Karpas-422 (cell line): Measurements from ENCODE around the gene KCNQ1. TPM values are rescaled to one million over a fixed set of nuclear protein-coding genes. Genes with fewer than 3 reads are reported as not detected.
"Not testable (repeated sequence)": the region's sequence is repeated elsewhere in the genome, so short reads cannot be mapped to it uniquely, and the experiment has no call there.

ENCODE experiments used
- DNase-seq: peaks from one replicate; pipeline ENCODE4 v3.0.0-alpha.2; 2015
- H2AFZ ChIP-seq: fragments of 200-600 bp; sonication (generic); 2 replicates; pipeline ENCODE4 v1.6.1; 2014; ENCODE audit warnings: antibody characterized with exemption, low read length, mixed read lengths
- H3K27ac ChIP-seq: fragments of 200-600 bp; sonication (generic); 2 replicates; pipeline ENCODE4 v1.5.1; 2014; ENCODE audit warnings: mild to moderate bottlenecking, low read length, moderate library complexity
- H3K27me3 ChIP-seq: fragments of 200-600 bp; sonication (generic); 2 replicates; pipeline ENCODE4 v1.6.1; 2014; ENCODE audit warnings: low read length, mixed read lengths
- H3K36me3 ChIP-seq: fragments of 200-600 bp; sonication (generic); 2 replicates; pipeline ENCODE4 v1.6.1; 2014; ENCODE audit warnings: low read length, mixed read lengths; ENCODE audit not compliant: insufficient read depth
- H3K4me1 ChIP-seq: fragments of 200-600 bp; sonication (generic); 2 replicates; pipeline ENCODE4 v1.6.1; 2014; ENCODE audit warnings: mild to moderate bottlenecking, low read length, mixed read lengths
- H3K4me2 ChIP-seq: fragments of 200-600 bp; sonication (generic); 2 replicates; pipeline ENCODE4 v1.6.1; 2014; ENCODE audit warnings: low read length, low read depth, mild to moderate bottlenecking; ENCODE audit not compliant: poor library complexity, severe bottlenecking
- H3K4me3 ChIP-seq: fragments of 200-600 bp; sonication (generic); 2 replicates; pipeline ENCODE4 v1.5.1; 2014; ENCODE audit warnings: mild to moderate bottlenecking, antibody characterized with exemption, low read length, mixed read lengths
- H3K79me2 ChIP-seq: fragments of 200-600 bp; sonication (generic); 2 replicates; pipeline ENCODE4 v1.6.1; 2014; ENCODE audit warnings: mild to moderate bottlenecking, low read length, mixed read lengths
- H3K9ac ChIP-seq: fragments of 200-600 bp; sonication (generic); 2 replicates; pipeline ENCODE4 v1.6.0; 2014; ENCODE audit warnings: low read length
- H3K9me2 ChIP-seq: fragments of 200-600 bp; sonication (generic), shearing (Covaris generic); replicated peaks from 2 replicates; pipeline ENCODE4 v1.6.0; 2014; ENCODE audit warnings: mild to moderate bottlenecking, low read length, moderate library complexity; ENCODE audit not compliant: insufficient read depth
- H3K9me3 ChIP-seq: fragments of 300-700, 200-600 bp; sonication (generic); 2 replicates; pipeline ENCODE4 v1.6.1; 2014; ENCODE audit warnings: low read length, mixed read lengths
- H4K20me1 ChIP-seq: fragments of 200-600 bp; sonication (generic); 2 replicates; pipeline ENCODE4 v1.6.1; 2014; ENCODE audit warnings: mild to moderate bottlenecking, antibody characterized with exemption, low read length, low read depth; ENCODE audit not compliant: insufficient read depth
- total RNA-seq: library from RNA; depleted of rRNA; stranded (reverse); fragments of >200 nt; shearing (Covaris generic); gene quantifications from 2 replicates; pipeline ENCODE4 v1.2.3, GENCODE V29; 2014; ENCODE audit warnings: low replicate concordance

The KCNQ1 gene
- total RNA-seq, 1 experiment from 2014 or later, result not detected

- Histone ChIP-seq H3K79me2 (no peaks in the 10 kb centered on the region), H3K4me3 (no peak overlapping the region), H3K27ac (no peak overlapping the region), H3K9me2 (no peaks in the 10 kb centered on the region), H3K27me3 (peaks cover 4% of the 10 kb centered on the region; the same call in 1 of the 2 replicates), H4K20me1 (no peaks in the 10 kb centered on the region), H3K9ac (no peak overlapping the region), H3K4me2 (no peak overlapping the region), H3K36me3 (no peaks in the 10 kb centered on the region; the same call in 1 of the 2 replicates), H3K4me1 (no peaks in the 10 kb centered on the region), H3K9me3 (peaks cover 17% of the 10 kb centered on the region), H2AFZ (no peak overlapping the region)
- no peak for DNase-seq
These were observed 44.3 kb downstream of the KCNQ1 start for GRCh38 chr11:2489083-2489482.

GRCh38 chr11:2497951-2498350 is 53.1 kb downstream of the KCNQ1 start:
- H3K9me2 ChIP-seq, H4K20me1 ChIP-seq, H3K4me1 ChIP-seq: not testable (repeated sequence)

GRCh38 chr11:2498750-2499149 is 53.9 kb downstream of the KCNQ1 start:
- Histone ChIP-seq H3K27me3 (no peaks in the 10 kb centered on the region), H2AFZ (no peak overlapping the region), H3K9ac (no peak overlapping the region), H3K4me3 (no peak overlapping the region), H3K9me3 (no peaks in the 10 kb centered on the region), H3K27ac (no peak overlapping the region), H3K9me2 (no peaks in the 10 kb centered on the region), H3K4me2 (no peak overlapping the region), H3K4me1 (no peaks in the 10 kb centered on the region), H3K79me2 (no peaks in the 10 kb centered on the region), H3K36me3 (no peaks in the 10 kb centered on the region), H4K20me1 (no peaks in the 10 kb centered on the region)
- no peak for DNase-seq

More at GRCh38 chr11:2497951-2498350, 53.1 kb downstream of the KCNQ1 start:
- not testable (repeated sequence) for H3K4me2 ChIP-seq, H3K79me2 ChIP-seq, H3K4me3 ChIP-seq, DNase-seq, H2AFZ ChIP-seq, H3K27me3 ChIP-seq, H3K36me3 ChIP-seq, H3K9ac ChIP-seq, H3K27ac ChIP-seq, H3K9me3 ChIP-seq

- Histone ChIP-seq H4K20me1 (no peaks in the 10 kb centered on the region), H3K79me2 (no peaks in the 10 kb centered on the region), H3K4me2 (no peak overlapping the region), H3K4me3 (no peak overlapping the region), H3K9ac (no peak overlapping the region), H2AFZ (no peak overlapping the region), H3K4me1 (peaks cover 11% of the 10 kb centered on the region), H3K27ac (no peak overlapping the region), H3K9me3 (no peaks in the 10 kb centered on the region), H3K36me3 (no peaks in the 10 kb centered on the region), H3K9me2 (no peaks in the 10 kb centered on the region), H3K27me3 (0 out of 2 replicates have a peak, but pooled peaks cover 2% of the 10 kb centered on the region)
- no peak for DNase-seq
These were observed 62.5 kb downstream of the KCNQ1 start for GRCh38 chr11:2507212-2507901.

GRCh38 chr11:2507945-2508749 is 63.3 kb downstream of the KCNQ1 start:
- Histone ChIP-seq H3K4me3 (no peak overlapping the region), H3K9ac (no peak overlapping the region), H2AFZ (no peak overlapping the region), H4K20me1 (no peaks in the 10 kb centered on the region), H3K4me2 (no peak overlapping the region), H3K27ac (no peak overlapping the region), H3K9me3 (no peaks in the 10 kb centered on the region), H3K9me2 (no peaks in the 10 kb centered on the region), H3K4me1 (peaks cover 11% of the 10 kb centered on the region), H3K27me3 (0 out of 2 replicates have a peak, but pooled peaks cover 2% of the 10 kb centered on the region), H3K36me3 (no peaks in the 10 kb centered on the region), H3K79me2 (no peaks in the 10 kb centered on the region)
- DNase-seq, result no peak

- H2AFZ ChIP-seq, result no peak overlapping the region
- H3K4me2 ChIP-seq, result no peak overlapping the region
- no peaks in the 10 kb centered on the region for H3K9me2 ChIP-seq
- H4K20me1 ChIP-seq, result no peaks in the 10 kb centered on the region
- 0 out of 2 replicates have a peak, but pooled peaks cover 2% of the 10 kb centered on the region for H3K27me3 ChIP-seq
- peaks cover 11% of the 10 kb centered on the region for H3K4me1 ChIP-seq
- H3K9me3 ChIP-seq, result no peaks in the 10 kb centered on the region
- H3K79me2 ChIP-seq, result no peaks in the 10 kb centered on the region
- DNase-seq, result no peak
- no peak overlapping the region for H3K27ac ChIP-seq
- H3K36me3 ChIP-seq, result no peaks in the 10 kb centered on the region
- H3K9ac ChIP-seq, result no peak overlapping the region
- no peak overlapping the region for H3K4me3 ChIP-seq
These were observed 64.0 kb downstream of the KCNQ1 start for GRCh38 chr11:2508793-2509192.

- no peak for DNase-seq
- no peaks in the 10 kb centered on the region for H3K9me3 ChIP-seq
- H3K4me2 ChIP-seq, result no peak overlapping the region
- no peaks in the 10 kb centered on the region for H3K79me2 ChIP-seq
- H3K27me3 ChIP-seq, result 0 out of 2 replicates have a peak, but pooled peaks cover 2% of the 10 kb centered on the region
- H3K27ac ChIP-seq, result no peak overlapping the region
- H3K4me3 ChIP-seq, result no peak overlapping the region
- H2AFZ ChIP-seq, result no peak overlapping the region
- no peaks in the 10 kb centered on the region for H3K9me2 ChIP-seq
- H3K36me3 ChIP-seq, result no peaks in the 10 kb centered on the region
- no peaks in the 10 kb centered on the region for H4K20me1 ChIP-seq
- H3K4me1 ChIP-seq, result peaks cover 11% of the 10 kb centered on the region
- no peak overlapping the region for H3K9ac ChIP-seq
These were observed 64.7 kb downstream of the KCNQ1 start for GRCh38 chr11:2509481-2510001.
